Muscle of arm (tissue), 14 donors: Measurements from ENCODE around the gene ESR2. TPM values are rescaled to one million over a fixed set of nuclear protein-coding genes. Genes with fewer than 3 reads are reported as not detected.
"Not testable (repeated sequence)": the region's sequence is repeated elsewhere in the genome, so short reads cannot be mapped to it uniquely, and the experiment has no call there.

Source experiments
- DNase-seq: peaks from one replicate; pipeline ENCODE4 v3.0.0-alpha.2; 2013
- long read RNA-seq, 11 donors: transcript quantifications; one replicate each; lab custom pipeline, GENCODE V29; 2026
- polyA plus RNA-seq, 12 donors: library from polyadenylated mRNA; unstranded; fragments of 120-200 nt; gene quantifications; one replicate each; pipeline ENCODE4 v1.2.1, GENCODE V29; 2013; ENCODE audit not compliant: insufficient read length in 12 of 12

The ESR2 gene
- polyA plus RNA-seq = 1 to 10 TPM in 1 of 12 donors, under 1 TPM in 9, not detected in 2; 0.20 to 1.2 (median 0.41) TPM
- long read RNA-seq, donor 1 = 0 reads
- long read RNA-seq, donor 2 = 0 reads
- long read RNA-seq, donor 3 = 0 reads
- long read RNA-seq, donor 4 = 0 reads
- long read RNA-seq, donor 5 = 0 reads
- long read RNA-seq, donor 6 = 0 reads
- long read RNA-seq, donor 7 = 0 reads
- long read RNA-seq, donor 8 = 0 reads
- long read RNA-seq, donor 9 = 0 reads
- long read RNA-seq, donor 10 = 0 reads
- long read RNA-seq, donor 11, partial matches to known transcripts = 28 of 28 reads
- long read RNA-seq, donor 11, other reads (novel, unspliced or antisense) = 0 of 28 reads

DNA sequence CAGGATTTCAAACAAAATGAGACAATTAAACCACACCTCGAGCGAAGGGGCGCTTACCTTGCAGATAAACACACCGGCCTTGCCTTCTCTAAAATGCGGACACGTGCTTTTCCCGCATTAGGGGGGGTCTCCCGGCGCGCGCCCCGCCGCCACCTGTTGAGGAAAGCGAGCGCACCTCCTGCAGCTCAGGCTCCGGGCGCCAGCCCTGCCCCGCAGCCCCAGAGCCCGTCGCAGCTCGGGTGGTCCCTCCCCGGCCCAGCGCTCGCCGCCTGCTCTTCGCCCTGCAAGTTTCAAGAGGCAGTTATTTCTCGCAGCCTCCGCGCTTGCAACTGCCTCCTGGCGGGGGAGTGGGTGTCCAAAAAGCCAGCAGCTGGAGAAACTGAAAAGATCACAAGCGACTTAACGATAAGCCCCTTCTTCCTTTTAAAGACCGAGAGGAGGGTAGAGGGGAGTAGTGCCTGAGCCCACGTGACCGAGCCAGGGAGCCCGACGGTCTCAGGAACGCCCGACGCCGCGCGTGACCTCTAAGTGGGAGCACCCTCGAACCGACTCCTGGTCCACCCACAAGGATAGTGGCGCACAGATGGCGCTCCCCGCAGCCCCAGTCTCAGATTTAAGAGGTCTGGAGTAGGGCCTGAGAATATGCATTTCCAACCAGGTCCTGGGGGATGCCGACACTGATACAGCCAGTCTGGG is at the start of gene ESR2:
ESR2 (minus strand) TSS at position 396 of the 696 bp plus-strand sequence. CDS start 11,386 bp downstream, outside the sequence.
- DNase-seq = no peak

DNA sequence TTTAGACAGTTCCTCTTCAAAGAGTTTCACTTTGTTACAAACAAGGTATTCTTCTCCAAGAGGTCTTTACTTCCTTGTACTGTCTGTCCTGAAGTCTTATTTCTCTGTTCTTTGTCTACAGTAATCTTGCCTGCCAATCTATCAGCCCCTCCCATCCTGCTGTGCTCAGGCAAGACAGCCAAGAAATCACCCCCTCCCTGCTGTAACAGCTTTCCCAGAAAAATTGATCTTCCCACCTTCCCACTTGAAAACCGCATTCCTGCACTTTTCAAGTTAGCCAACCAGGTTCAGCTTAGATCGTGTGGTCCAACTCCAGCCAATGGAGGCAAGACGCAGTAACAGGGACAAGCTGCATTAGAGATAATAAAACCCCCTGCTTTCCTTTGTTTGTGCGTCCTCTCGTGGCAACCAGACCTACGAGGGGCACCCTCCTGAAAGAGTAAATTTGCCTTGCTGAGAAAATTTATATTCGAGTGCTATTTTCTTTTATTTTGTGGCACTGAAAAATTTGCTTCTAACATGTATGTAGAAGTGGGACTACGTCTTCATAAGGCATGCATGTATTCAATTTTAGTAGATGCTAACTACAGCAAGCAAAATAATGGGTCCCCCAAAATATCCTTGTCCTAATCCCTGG is 46.5 kb upstream of the ESR2 start:
- no peak for DNase-seq

DNA sequence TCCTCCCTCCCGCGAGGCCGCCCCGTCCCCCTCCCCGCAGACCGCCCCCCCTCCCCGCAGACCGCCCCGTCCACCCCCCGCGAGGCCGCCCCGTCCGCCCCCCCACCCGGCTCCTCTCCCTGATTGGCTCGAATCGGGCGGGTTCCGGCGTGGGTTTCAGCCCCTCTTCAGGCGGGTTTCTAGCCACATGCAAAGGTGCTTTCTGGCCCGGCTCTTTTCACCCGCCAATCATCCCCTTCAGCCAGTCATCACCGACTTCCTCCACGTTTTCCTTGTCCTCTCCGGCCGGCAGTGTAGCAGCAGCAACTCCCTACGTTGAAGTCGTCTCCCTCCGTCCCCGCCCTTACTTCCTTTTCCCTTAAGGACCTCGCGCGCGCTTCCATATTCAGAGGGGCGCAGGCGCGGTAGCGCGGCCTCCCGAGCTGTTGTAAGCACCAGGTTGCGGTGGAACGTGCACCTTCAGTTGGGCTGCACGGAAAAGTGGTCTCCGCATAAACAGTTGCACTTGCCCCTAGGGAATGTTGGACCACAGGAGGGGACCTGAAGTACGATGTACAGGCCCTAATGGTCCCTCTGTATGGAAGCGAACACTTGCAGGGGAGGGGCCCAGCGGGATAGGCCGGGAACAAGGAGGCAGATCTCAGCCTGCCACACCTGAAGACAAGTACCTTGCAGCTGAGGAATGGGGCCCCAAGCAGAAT is 44.6 kb upstream of the ESR2 start:
- peak; percentile 94 for DNase-seq

DNA sequence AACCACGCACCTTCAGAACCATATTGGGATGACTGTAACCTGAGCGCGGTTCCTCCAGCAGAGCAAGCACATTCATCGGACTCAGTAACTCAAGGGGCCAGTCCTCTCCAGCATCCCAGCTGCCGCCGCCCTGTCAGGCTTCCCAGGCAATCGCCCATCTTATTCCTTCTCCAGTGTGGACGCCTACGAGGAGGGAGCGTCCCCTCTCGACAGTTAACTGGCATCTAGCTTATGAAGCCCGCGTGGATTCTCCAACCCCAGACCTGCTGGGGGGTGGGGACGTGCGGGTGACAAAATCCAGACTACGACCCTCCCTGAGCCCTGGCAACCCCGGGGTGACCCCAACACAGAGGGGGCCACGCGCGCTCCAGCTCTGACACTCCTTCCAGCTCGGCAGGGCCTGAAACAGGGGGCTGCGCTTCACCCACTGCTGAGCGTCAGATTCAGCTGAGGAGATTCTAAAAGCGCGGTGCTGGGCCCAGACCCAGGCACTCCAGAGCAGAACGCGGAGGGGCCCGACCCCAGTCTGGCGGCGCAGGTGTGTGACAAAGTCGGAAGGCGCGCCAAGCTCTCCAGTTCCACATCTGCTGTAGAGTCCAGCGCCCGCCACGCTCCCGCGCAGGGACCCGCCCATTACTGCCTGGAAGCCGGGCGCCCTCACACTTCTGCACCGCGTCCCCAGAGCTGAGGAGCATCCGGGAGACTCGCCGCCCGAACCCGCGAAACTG is 43.9 kb upstream of the ESR2 start:
- DNase-seq = peak; percentile 71

DNA sequence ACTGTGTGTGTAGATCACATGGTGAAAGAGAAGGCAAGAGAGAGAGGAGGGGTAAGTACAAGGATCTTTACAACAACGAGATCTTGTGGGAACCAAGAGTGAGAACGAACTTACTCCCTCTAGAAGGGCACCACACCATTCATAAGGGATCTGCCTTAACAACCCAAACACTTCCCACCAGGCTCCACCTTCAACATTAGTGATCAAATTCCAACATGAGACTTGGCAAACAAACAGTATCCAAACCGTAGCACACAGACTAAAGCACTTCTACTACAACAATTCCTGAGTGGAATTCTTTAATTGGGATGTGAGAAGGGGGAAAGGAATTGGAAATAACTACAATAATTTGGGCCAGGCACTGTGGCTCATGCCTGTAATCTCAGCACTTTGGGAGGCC is 35.0 kb upstream of the ESR2 start:
- no peak for DNase-seq

DNA sequence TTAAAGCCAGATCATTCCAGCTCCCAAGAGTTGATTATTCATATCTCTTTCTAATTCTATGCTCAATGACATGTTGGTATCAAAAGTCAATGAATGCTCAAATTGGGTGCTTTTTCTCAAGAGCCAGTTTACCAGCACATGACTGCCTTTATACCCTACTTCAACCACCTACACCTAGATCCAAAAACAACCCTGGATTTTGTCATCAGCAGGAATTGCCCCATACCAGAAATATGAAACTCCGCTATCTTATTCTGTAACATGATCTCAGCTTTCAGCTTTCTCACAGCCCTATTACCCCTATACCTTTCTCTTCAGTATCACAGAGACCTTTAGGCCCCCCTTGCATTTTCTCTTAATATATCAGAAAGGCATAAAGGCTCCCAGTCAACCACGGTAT is 32.3 kb upstream of the ESR2 start:
- DNase-seq = no peak

DNA sequence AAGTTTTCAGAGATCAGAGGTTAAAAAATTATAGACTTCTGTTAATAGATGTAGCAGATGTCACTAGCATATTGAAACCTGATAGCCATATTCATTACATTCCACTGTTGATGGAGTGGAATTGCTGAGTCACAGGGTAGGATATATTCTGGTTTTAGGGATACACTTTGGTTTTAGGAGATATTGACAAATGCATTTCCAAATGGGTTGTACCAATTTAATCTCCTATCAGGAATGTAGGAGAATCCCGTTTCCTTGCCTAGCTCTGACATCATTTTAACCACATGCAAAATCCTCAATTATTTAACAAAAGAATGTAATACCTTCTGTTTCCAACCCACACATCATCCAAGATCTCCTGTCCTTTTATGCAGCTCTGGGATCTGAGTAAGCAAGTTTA is 30.7 kb upstream of the ESR2 start:
- no peak for DNase-seq

DNA sequence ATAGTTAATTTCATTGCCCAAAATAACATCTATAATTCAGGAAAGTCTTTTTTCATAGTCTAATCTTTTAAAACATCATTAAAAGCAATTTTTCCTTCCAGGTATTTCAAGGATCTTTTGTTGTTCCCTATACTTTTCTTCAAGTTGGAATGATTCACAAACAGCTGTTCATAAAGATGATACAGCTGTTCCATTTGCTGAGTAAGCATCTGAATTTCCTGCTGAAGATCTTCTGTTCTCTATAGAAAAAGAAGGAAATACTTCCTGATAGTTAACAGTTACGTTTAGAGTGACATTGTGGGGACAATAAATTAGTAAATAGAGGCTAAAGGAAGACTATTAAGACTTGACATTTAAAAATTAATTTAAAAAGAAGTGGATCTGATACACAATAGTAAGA is 30.3 kb upstream of the ESR2 start:
- no peak for DNase-seq

DNA sequence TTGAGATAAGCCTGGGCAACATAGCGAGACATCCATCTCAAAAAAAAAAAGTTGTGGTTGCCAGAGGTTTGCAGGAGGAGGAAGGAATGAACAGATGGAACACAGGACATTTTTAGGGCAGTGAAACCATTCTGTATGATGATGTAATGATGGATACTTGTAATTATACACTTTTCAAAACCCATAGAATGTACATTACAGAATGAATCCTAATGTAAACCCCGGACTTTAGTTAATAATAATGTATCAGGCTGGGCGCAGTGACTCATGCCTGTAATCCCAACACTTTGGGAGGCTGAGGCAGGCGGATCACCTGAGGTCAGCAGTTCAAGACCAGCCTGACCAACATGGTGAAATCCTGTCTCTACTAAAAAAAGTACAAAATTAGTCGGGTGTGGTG is 26.2 kb upstream of the ESR2 start:
- not testable (repeated sequence) for DNase-seq

DNA sequence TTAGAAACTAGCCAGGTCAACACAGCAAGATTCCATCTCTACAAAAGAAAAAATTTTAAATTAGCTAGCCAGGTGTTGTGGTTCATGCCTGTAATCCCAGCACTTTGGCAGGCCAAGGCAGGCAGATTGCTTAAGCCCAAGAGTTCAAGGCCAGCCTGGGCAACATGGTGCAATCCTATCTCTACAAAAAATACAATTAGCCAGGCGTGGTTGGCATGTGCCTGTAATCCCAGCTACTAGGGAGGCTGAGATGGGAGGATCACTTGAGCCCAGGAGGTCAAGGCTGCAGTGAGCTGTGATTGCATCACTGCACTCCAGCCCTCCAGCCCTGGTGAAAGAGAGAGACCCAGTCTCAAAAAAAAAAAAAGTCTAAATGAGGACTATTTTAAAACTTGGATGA is 24.5 kb upstream of the ESR2 start:
- DNase-seq = not testable (repeated sequence)

DNA sequence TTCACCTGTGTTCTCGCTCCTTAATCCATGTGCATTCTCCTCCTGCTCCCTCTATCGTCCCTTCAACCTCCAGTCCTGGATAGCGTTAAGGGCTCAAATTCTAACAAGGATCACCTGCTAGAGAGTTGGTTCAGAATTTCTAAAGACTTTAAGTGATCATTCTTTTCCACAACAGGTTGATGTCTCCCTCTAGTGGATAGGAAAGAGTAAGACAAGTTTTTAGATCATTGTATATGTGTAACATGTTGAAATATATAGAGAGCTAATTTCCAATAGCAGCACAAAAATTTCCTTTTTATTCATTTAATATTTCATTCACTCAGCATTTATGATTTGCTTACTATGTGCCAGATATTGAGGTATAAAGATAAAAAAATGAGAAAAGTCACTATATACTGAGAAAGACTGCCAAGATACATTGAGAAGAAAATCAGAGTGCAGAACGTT is 9.3 kb upstream of the ESR2 start:
- DNase-seq = peak; percentile 27

DNA sequence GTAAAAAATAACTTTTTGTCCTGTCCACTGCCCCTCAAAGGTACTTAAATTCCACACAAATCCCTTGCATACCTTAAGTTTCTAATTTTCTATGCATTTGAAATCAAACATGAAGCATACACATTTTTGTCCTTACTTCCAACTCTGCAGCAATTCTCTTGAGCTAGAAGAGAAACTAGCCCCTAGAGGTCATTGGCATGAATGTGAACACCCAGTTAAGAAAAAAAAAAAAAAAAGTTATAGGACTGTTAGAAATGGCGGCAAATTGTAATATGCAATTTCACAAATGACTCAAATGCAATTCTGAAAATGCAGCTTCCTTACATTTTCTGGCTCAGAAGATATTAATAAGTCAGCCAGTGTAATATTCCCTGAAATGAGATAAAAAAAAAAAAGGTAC is 4.6 kb upstream of the ESR2 start:
- DNase-seq = no peak

DNA sequence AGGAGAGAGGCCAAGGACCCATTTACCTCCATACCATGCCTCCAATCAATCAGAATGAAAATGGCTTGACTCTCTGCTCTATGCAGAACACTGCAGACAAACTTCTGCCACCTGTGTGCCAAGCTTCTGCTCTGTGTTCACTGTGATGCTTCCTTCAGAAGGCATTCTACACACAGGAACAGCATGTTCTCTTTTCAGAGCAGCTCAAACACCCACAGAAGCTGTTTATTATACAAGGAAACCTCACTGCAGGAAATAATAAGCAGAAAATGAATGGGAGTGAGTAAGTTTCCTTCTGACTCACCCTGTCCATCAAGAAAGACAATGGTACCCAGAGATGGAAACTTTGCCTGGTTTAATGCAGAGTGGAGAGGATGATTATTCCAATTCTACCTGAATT is 2.4 kb upstream of the ESR2 start:
- no peak for DNase-seq

DNA sequence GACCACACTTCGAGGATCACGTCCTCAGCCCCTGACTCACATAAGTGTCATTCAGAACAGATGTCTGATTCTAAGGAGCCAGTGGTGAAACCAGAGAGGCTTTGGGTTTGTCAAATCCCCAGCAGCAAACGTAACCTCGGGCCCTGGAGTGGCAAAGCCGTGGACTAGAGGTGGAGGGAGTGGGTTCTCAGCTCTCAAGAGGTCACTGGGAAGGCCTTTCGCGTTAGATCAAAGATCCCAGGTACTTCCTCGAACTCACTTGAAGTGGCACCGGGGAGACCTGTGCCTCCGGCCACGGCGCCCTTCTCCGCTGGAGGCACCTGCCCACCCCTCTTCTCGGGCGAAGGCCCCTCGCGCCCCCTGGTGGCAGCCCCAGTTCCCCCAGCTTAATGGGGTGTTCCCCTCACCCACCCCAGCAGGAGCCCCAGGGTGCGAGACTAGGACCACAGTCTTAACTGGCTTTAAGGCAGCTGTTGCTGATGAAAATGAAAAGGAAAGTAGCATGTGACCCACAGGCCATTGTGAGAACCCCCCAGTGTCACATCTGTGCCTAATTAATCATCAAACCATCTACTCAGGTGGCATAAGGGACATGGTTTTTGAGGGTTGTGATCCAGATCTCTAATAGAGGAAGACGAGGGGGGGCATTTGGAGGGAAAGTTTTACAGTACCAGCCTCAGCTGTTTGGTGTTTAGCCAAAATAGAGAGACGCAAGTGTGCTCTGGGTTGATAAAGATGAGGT is 672 bp upstream of the ESR2 start:
- peak; percentile 28 for DNase-seq

DNA sequence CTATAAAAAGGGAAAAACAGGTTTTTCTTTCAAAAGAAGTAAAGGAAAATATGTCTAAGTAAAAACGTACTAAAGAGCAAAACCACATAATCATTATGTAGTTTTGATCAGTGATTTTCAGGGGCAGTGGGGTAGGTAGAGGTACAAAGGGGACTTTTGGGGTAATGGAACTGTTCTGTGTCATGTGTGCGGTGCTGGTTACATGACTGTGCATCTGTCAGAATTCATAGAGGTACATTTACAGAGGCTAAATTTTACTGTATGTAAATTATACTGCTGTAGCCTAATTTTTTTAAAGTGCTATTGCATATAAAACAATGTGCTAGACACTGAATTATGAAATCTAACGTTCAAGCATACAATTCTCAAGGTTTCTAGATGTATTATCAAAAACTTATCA is 2.0 kb downstream of the ESR2 start:
- no peak for DNase-seq

DNA sequence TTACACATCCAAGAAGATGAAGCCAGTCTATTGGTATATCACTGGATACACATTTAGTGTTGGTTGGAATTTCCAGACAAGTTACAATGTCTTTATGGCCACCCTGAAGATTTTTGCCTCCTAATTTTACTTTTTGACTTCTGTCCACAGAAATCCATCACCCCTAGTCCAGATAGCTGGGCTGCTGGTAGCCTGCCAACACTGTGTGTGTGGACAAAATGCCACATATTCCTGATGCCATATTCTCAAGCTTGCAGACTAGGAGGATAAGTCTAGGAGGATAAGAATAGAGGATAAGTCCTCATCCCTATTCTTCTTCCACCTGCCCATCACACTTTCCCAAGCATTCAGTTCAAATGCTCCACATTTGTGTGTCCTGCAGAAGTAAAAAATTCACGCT is 4.6 kb downstream of the ESR2 start:
- DNase-seq = no peak

DNA sequence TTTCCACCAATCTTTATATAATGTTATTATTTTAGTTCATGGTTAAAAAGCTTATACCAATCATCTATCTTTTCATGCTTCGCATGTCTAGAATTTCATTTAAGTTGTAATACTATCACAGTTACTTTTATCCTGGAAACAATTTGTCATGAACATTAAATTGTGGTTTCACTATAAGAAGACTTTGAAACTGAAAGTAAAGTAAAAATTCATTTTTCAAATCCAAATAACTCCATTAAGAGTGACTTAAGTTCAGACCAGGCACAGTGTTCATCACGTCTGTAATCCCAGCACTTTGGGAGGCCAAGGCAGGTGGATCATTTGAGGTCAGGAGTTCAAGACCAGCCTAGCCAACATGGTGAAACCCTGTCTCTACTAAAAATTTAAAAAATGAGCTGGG is 12.4 kb downstream of the ESR2 start:
- DNase-seq = no peak

DNA sequence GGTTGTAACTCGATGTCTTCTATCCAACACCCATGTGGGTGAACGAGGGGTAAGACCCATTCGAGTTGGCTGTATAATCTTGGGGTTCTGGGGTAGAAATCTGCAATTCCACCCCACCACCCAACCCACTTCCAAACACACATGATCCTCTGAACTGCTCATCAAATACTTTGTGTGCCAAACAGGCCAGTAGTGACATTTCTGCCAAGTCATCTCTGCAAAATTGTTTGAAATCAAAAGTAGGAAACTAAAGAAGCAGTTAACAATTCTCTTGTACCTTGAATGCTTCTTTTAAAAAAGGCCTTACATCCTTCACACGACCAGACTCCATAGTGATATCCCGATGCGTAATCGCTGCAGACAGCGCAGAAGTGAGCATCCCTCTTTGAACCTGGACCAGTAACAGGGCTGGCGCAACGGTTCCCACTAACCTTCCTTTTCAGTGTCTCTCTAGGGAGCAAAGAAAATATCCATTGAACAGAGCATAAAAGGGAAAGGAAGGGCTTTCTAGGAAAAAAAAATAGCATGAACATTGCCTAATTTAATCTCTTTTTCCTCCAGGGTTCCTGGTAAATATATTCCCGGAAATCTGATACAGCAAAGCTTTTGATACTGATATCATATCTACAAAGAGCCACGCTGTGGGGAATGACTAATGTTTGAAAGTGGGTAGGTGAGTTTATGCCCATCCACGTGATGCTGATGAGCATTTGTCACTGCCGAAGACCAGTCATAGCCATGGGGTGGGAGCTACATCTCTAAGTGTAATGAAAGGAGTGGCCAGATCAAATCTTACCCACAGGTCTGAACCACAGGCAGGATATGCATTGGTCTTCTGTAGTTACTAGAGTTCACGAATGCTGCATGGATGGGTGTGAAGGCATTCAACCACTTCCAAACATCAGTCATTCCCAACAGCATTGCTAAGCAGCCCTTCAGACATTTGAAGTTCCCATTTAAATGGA is 14.2 kb downstream of the ESR2 start:
- no peak for DNase-seq

DNA sequence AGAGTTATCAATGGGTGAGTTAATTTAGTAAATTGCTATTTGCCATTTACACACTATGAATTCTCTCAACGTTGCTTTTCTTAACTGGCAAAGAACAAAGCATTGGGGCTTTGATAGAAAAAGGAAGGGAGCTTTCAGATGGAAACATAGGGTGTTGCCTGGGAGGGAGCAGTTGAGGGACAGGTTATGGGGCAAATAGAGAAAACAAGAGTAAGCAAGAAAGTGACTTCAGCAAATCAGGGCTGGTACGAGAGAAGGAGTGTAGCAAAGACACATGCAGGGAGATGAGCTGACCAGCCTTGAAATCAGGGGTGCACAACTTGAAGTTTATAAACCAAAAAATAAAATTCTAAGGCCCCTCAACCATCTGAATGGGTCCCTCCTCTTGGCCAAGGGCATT is 15.7 kb downstream of the ESR2 start:
- DNase-seq = no peak

DNA sequence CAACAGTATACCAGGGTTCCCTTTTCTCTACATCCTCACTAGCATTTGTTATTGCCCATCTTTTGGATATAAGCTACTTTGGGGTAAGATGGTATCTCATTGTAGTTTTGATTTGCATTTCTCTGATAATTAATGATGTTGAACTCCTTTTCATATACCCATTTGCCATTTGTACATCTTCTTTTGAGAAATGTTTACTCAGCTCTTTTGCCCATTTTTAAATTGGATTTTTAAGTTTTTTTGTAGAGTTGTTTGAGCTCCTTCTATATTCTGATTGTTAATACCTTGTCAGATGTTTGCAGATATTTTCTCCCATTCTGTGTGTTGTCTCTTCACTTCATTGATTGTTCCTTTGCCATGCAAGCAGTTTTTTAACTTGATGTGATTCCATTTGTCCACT is 22.2 kb downstream of the ESR2 start:
- no peak for DNase-seq
